Gastrocnemius medialis (tissue), 4 donors: ENCODE measurements around the gene SATB2. TPM values are rescaled to one million over a fixed set of nuclear protein-coding genes. Genes with fewer than 3 reads are reported as not detected.

Experiments
- ATAC-seq, 2 donors: fragments of 150-250 bp; one replicate each; pipeline ENCODE4 v1.9.1; 2016
- DNase-seq, 2 donors: peaks; one replicate each; pipeline ENCODE4 v3.0.0-alpha.2; 2019
- H3K27ac ChIP-seq, 4 donors: fragments of 200-600 bp; sonication (generic); 1 replicate in 1 of 4; 2 replicates in 3 of 4; pipeline ENCODE4 v1.5.1; 2016 to 2018; ENCODE audit warnings: mild to moderate bottlenecking in 2 of 4, moderate library complexity in 1 of 4
- H3K27me3 ChIP-seq, 3 donors: fragments of 200-600 bp; sonication (generic) in 2 of 3; 1 replicate in 1 of 3; 2 replicates in 2 of 3; pipeline versions ENCODE4 v1.5.1 to v1.6.0; 2016 to 2019; ENCODE audit warnings: mild to moderate bottlenecking in 1 of 3, moderate library complexity in 1 of 3
- H3K36me3 ChIP-seq, 2 donors: fragments of 200-600 bp; sonication (generic) in 1 of 2; one replicate each; pipeline ENCODE4 v1.5.1; 2017 to 2018
- H3K4me1 ChIP-seq, 2 donors: fragments of 200-600 bp; sonication (generic) in 1 of 2; one replicate each; pipeline ENCODE4 v1.5.1; 2016 to 2017; ENCODE audit warnings: mild to moderate bottlenecking in 2 of 2
- H3K4me3 ChIP-seq, 4 donors: fragments of 200-600 bp; sonication (generic) in 3 of 4; 1 replicate in 1 of 4; 2 replicates in 3 of 4; pipeline ENCODE4 v1.5.1; 2016 to 2019; ENCODE audit warnings: mild to moderate bottlenecking in 2 of 4
- H3K9me3 ChIP-seq, 3 donors: fragments of 200-600 bp; sonication (generic) in 2 of 3; 1 replicate in 1 of 3; 2 replicates in 2 of 3; pipeline ENCODE4 v1.5.1; 2016 to 2019
- CTCF ChIP-seq, 5 experiments: fragments of 450-650 bp in 3 of 5; fragments of 200-600 bp in 2 of 5; sonication (generic) in 2 of 5; IDR thresholded peaks in 4 of 5; conservative IDR thresholded peaks in 1 of 5; 1 replicate in 4 of 5; 2 replicates in 1 of 5; pipeline ENCODE4 v1.5.1; 2016 to 2019; ENCODE audit warnings: antibody characterized with exemption in 5 of 5, mild to moderate bottlenecking in 3 of 5, moderate library complexity in 3 of 5
- POLR2A ChIP-seq, 2 donors: fragments of 450-650 bp; IDR thresholded peaks; one replicate each; pipeline ENCODE4 v1.6.1; 2017; ENCODE audit warnings: antibody characterized with exemption in 2 of 2, mild to moderate bottlenecking in 2 of 2, moderate library complexity in 2 of 2
- in situ Hi-C, 4 donors: fragments of 200-750 bp; cut with MboI; loops; one replicate each; pipeline versions ENCODE4 v1.15.0 to v1.8.0; 2017; ENCODE audit warnings: low sequenced_read_pairs in 4 of 4
- intact Hi-C: fragments of 100-400 bp; cut with DNase I; formaldehyde crosslinking; loops from one replicate; pipeline ENCODE4 v1.15.1; 2023; ENCODE audit warnings: low total_unique reads
- total RNA-seq, 4 donors: library from RNA; depleted of rRNA; stranded (reverse); fragments of >200 nt; gene quantifications; one replicate each; pipeline versions ENCODE4 v1.1.0 to v1.2.3, GENCODE V29; 2016

Gene SATB2
- total RNA-seq, 4 donors from 2014 or later, result 2.0 to 6.4 (median 4.5) TPM

- no peak for TF ChIP-seq POLR2A (IDR thresholded peaks at IDR 0.05)
- TF ChIP-seq CTCF (IDR thresholded peaks at IDR 0.05 in 4 of 5, conservative IDR thresholded peaks at IDR 0.05 in 1 of 5), result no peak
- no peak for DNase-seq
- in situ Hi-C loops, result loop anchor here (10.0 to 25.0 kb wide), 3 partner anchors 1170 to 1180 kb away; no protein-coding TSS in a partner anchor
- H3K4me1 ChIP-seq, result no peaks in the 10 kb centered on the region
- no peak overlapping the region for H3K4me3 ChIP-seq
- H3K27ac ChIP-seq, result no peak overlapping the region
- intact Hi-C loops, result no loop called here
- no peaks in the 10 kb centered on the region for H3K9me3 ChIP-seq
- peaks cover 0 to 4% (median 0%) of the 10 kb centered on the region in 3 donors for H3K27me3 ChIP-seq
- no peaks in the 10 kb centered on the region for H3K36me3 ChIP-seq
- ATAC-seq, result no peak
Observed at GRCh38 chr2:199484927-199485326, 27.2 kb upstream of the SATB2 start.

GRCh38 chr2:199480966-199481365, 23.2 kb upstream of the SATB2 start:
- H3K4me1 ChIP-seq, result no peaks in the 10 kb centered on the region
- ATAC-seq (no peak), DNase-seq (no peak)
- no peaks in the 10 kb centered on the region for H3K36me3 ChIP-seq
- H3K9me3 ChIP-seq, result no peaks in the 10 kb centered on the region
- intact Hi-C loops, result no loop called here
- in situ Hi-C loops, result loop anchor here (10.0 to 25.0 kb wide), 3 partner anchors 1166 to 1176 kb away; no protein-coding TSS in a partner anchor
- TF ChIP-seq POLR2A (IDR thresholded peaks at IDR 0.05) (no peak), CTCF (IDR thresholded peaks at IDR 0.05 in 4 of 5, conservative IDR thresholded peaks at IDR 0.05 in 1 of 5) (no peak)
- no peak overlapping the region for H3K4me3 ChIP-seq
- H3K27ac ChIP-seq, result no peak overlapping the region
- H3K27me3 ChIP-seq, result peaks cover 0 to 7% (median 0%) of the 10 kb centered on the region in 3 donors

- Histone ChIP-seq H3K27me3 (peaks cover 19 to 37% (median 21%) of the 10 kb centered on the region in 3 donors), H3K4me1 (no peaks in the 10 kb centered on the region), H3K4me3 (no peak overlapping the region), H3K36me3 (no peaks in the 10 kb centered on the region), H3K9me3 (no peaks in the 10 kb centered on the region), H3K27ac (no peak overlapping the region)
- in situ Hi-C loops (loop anchor here in 2 of 4 donors (25.0 kb wide), 1 partner anchor 1165 kb away; no protein-coding TSS in a partner anchor), intact Hi-C loops (no loop called here)
- no peak for TF ChIP-seq CTCF (IDR thresholded peaks at IDR 0.05 in 4 of 5, conservative IDR thresholded peaks at IDR 0.05 in 1 of 5)
- no peak for ATAC-seq
- DNase-seq, result no peak
Observed at GRCh38 chr2:199477277-199477834, 19.6 kb upstream of the SATB2 start.

GRCh38 chr2:199471443-199472057, 13.8 kb upstream of the SATB2 start:
- no peak for TF ChIP-seq POLR2A (IDR thresholded peaks at IDR 0.05)
- TF ChIP-seq CTCF (IDR thresholded peaks at IDR 0.05 in 4 of 5, conservative IDR thresholded peaks at IDR 0.05 in 1 of 5), result peak in 4 of 5 experiments; percentile 31 to 78 (median 62)
- H3K36me3 ChIP-seq, result no peaks in the 10 kb centered on the region
- DNase-seq, result no peak
- H3K4me3 ChIP-seq, result peak overlapping the region; percentile 21 to 50 (median 30)
- ATAC-seq, result peak; percentile 41 to 67
- in situ Hi-C loops (no loop called here), intact Hi-C loops (no loop called here)
- peaks cover 73 to 85% (median 76%) of the 10 kb centered on the region in 3 donors for H3K27me3 ChIP-seq
- no peaks in the 10 kb centered on the region for H3K9me3 ChIP-seq
- H3K4me1 ChIP-seq, result peaks cover 8 to 9% of the 10 kb centered on the region in 2 donors
- H3K27ac ChIP-seq, result no peak overlapping the region
